ENCODE measurements around the gene NCKAP1.

- TF ChIP-seq CTCF (conservative IDR thresholded peaks at IDR 0.05; ENCODE audit: low read length): no peak
- TF ChIP-seq EZH2phosphoT487 (IDR thresholded peaks at IDR 0.05; ENCODE audit: borderline replicate concordance): no peak
These were observed 136.5 kb downstream of the NCKAP1 start for GRCh38 chr2:182901748-182902147.

Measured in Loucy (cell line).